ENCODE measurements around the gene GTF3C5. TPM values are rescaled to one million over a fixed set of nuclear protein-coding genes. Genes with fewer than 3 reads are reported as not detected.

Gene GTF3C5
- polyA plus RNA-seq, 1 experiment = 47.7 TPM

- no peak for TF ChIP-seq CTCF (IDR thresholded peaks at IDR 0.05; ENCODE audit: insufficient read depth, low read depth, low read length)
- no peaks in the 10 kb centered on the region for H3K36me3 ChIP-seq (ENCODE audit: control insufficient read depth, insufficient read depth, low read length)
- CTCF ChIA-PET = no interaction called here
- H3K27me3 ChIP-seq (ENCODE audit: control insufficient read depth, insufficient read depth, low read length) = no peaks in the 10 kb centered on the region
- POLR2A ChIA-PET = no interaction called here
- H3K4me3 ChIP-seq (ENCODE audit: low read depth, low read length) = no peak overlapping the region
- no peak for DNase-seq (ENCODE audit: low read depth)
Measured at GRCh38 chr9:133086894-133087293, 56.1 kb downstream of the GTF3C5 start.

GRCh38 chr9:133087429-133088145 is 56.8 kb downstream of the GTF3C5 start:
- ChIA-PET CTCF (interaction anchor here (1.6 kb wide), 1 partner anchor 8 kb away, joined by 4 read pairs; no protein-coding TSS in a partner anchor), POLR2A (no interaction called here)
- no peak for DNase-seq (ENCODE audit: low read depth)

GRCh38 chr9:133088146-133088750 is 57.5 kb downstream of the GTF3C5 start:
- H3K36me3 ChIP-seq (ENCODE audit: control insufficient read depth, insufficient read depth, low read length) = no peaks in the 10 kb centered on the region
- no peak for TF ChIP-seq CTCF (IDR thresholded peaks at IDR 0.05; ENCODE audit: insufficient read depth, low read depth, low read length)
- H3K4me3 ChIP-seq (ENCODE audit: low read depth, low read length) = no peak overlapping the region
- ChIA-PET POLR2A (interaction anchor here (0.7 kb wide), 1 partner anchor 9 kb away, joined by 4 read pairs; no protein-coding TSS in a partner anchor), CTCF (interaction anchor here (1.6 to 2.5 kb wide), 2 partner anchors 9 to 59 kb away, joined by 4 to 7 read pairs; no protein-coding TSS in a partner anchor)
- H3K27me3 ChIP-seq (ENCODE audit: control insufficient read depth, insufficient read depth, low read length) = no peaks in the 10 kb centered on the region
- DNase-seq (ENCODE audit: low read depth) = no peak

More at GRCh38 chr9:133087429-133088145, 56.8 kb downstream of the GTF3C5 start:
- Histone ChIP-seq H3K27me3 (ENCODE audit: control insufficient read depth, insufficient read depth, low read length) (no peaks in the 10 kb centered on the region), H3K36me3 (ENCODE audit: control insufficient read depth, insufficient read depth, low read length) (no peaks in the 10 kb centered on the region), H3K4me3 (ENCODE audit: low read depth, low read length) (no peak overlapping the region)
- TF ChIP-seq CTCF (IDR thresholded peaks at IDR 0.05; ENCODE audit: insufficient read depth, low read depth, low read length) = no peak

- H3K27me3 ChIP-seq (ENCODE audit: control insufficient read depth, insufficient read depth, low read length) = no peaks in the 10 kb centered on the region
- H3K36me3 ChIP-seq (ENCODE audit: control insufficient read depth, insufficient read depth, low read length) = no peaks in the 10 kb centered on the region
- DNase-seq (ENCODE audit: low read depth) = no peak
- no peak for TF ChIP-seq CTCF (IDR thresholded peaks at IDR 0.05; ENCODE audit: insufficient read depth, low read depth, low read length)
- CTCF ChIA-PET = interaction anchor here (1.6 to 2.5 kb wide), 2 partner anchors 9 to 59 kb away, joined by 4 to 7 read pairs; no protein-coding TSS in a partner anchor
- no peak overlapping the region for H3K4me3 ChIP-seq (ENCODE audit: low read depth, low read length)
- POLR2A ChIA-PET = interaction anchor here (0.7 kb wide), 1 partner anchor 9 kb away, joined by 4 read pairs; no protein-coding TSS in a partner anchor
Measured at GRCh38 chr9:133088756-133089155, 58.0 kb downstream of the GTF3C5 start.

- Histone ChIP-seq H3K36me3 (ENCODE audit: control insufficient read depth, insufficient read depth, low read length) (no peaks in the 10 kb centered on the region), H3K4me3 (ENCODE audit: low read depth, low read length) (no peak overlapping the region), H3K27me3 (ENCODE audit: control insufficient read depth, insufficient read depth, low read length) (no peaks in the 10 kb centered on the region)
- TF ChIP-seq CTCF (IDR thresholded peaks at IDR 0.05; ENCODE audit: insufficient read depth, low read depth, low read length) = no peak
- POLR2A ChIA-PET = no interaction called here
- no peak for DNase-seq (ENCODE audit: low read depth)
- CTCF ChIA-PET = interaction anchor here (2.5 kb wide), 1 partner anchor 58 kb away, joined by 7 read pairs; no protein-coding TSS in a partner anchor
Measured at GRCh38 chr9:133089271-133089671, 58.5 kb downstream of the GTF3C5 start.

All from BJ (cell line).